TTC549 (cell line): ENCODE results near the gene PRSS23.
"Not testable (repeated sequence)": the region's sequence is repeated elsewhere in the genome, so short reads cannot be mapped to it uniquely, and the experiment has no call there.

Source experiments
- FAIRE-seq: peaks from 2 replicates; lab custom pipeline; 2012; peaks lifted over from hg19 to GRCh38; lab: Jason Lieb, UNC

The PRSS23 gene

GRCh38 chr11:86815726-86816125 is 15.4 kb downstream of the PRSS23 start:
- no peak for FAIRE-seq

- peak; percentile 95 for FAIRE-seq
Observed at GRCh38 chr11:86816251-86816726, 15.9 kb downstream of the PRSS23 start.

- FAIRE-seq, result peak; percentile 96
Observed at GRCh38 chr11:86818462-86819192, 18.3 kb downstream of the PRSS23 start.

GRCh38 chr11:86824139-86824538 is 23.8 kb downstream of the PRSS23 start:
- FAIRE-seq, result not testable (repeated sequence)

GRCh38 chr11:86834376-86834775 is 34.0 kb downstream of the PRSS23 start:
- FAIRE-seq, result not testable (repeated sequence)

GRCh38 chr11:86844762-86845508 is 44.6 kb downstream of the PRSS23 start:
- not testable (repeated sequence) for FAIRE-seq

- FAIRE-seq, result no peak
Observed at GRCh38 chr11:86848132-86848531, 47.8 kb downstream of the PRSS23 start.

GRCh38 chr11:86849679-86850078 is 49.3 kb downstream of the PRSS23 start:
- FAIRE-seq, result no peak
